ENCODE measurements around the gene LRRC8E. TPM values are rescaled to one million over a fixed set of nuclear protein-coding genes. Genes with fewer than 3 reads are reported as not detected.

The LRRC8E gene
- total RNA-seq, 1 donor from 2014 or later, result 6.6 TPM

GRCh38 chr19:7911508-7912143 lies 23.3 kb downstream of the LRRC8E start:
- H2AFZ ChIP-seq (ENCODE audit: low read depth, low read length), result no peak overlapping the region
- Mint-ChIP-seq H3K27me3 (ENCODE audit: low read depth, unreplicated experiment) (peaks cover 10% of the 10 kb centered on the region), H3K36me3 (ENCODE audit: low read depth, unreplicated experiment) (peaks cover 3% of the 10 kb centered on the region), H3K4me1 (ENCODE audit: low read depth, unreplicated experiment) (no peaks in the 10 kb centered on the region), H3K4me3 (ENCODE audit: unreplicated experiment) (no peak overlapping the region), H3K9me3 (ENCODE audit: unreplicated experiment) (no peaks in the 10 kb centered on the region), H3K27ac (ENCODE audit: unreplicated experiment) (no peak overlapping the region)
- H3K9me3 ChIP-seq (ENCODE audit: insufficient read depth, low read depth, low read length), result no peaks in the 10 kb centered on the region
- no peak overlapping the region for H3K4me2 ChIP-seq (ENCODE audit: low read length)
- H3K9ac ChIP-seq (ENCODE audit: low read length), result no peak overlapping the region
- TF ChIP-seq EZH2 (IDR thresholded peaks at IDR 0.05; ENCODE audit: insufficient read depth, low read length), result no peak
- no peak for TF ChIP-seq CTCF (IDR thresholded peaks at IDR 0.05; ENCODE audit: insufficient read depth, low read depth, low read length)
- H3K36me3 ChIP-seq (ENCODE audit: insufficient read depth, low read length), result no peaks in the 10 kb centered on the region
- peaks cover 35% of the 10 kb centered on the region for H4K20me1 ChIP-seq (ENCODE audit: insufficient read depth, low read length)
- H3K27ac ChIP-seq (ENCODE audit: low read depth, low read length), result no peak overlapping the region
- FAIRE-seq (no peak), DNase-seq (ENCODE audit: low read depth) (no peak)
- H3K79me2 ChIP-seq (ENCODE audit: insufficient read depth, low read length), result peaks cover 16% of the 10 kb centered on the region
- peaks cover 8% of the 10 kb centered on the region for H3K4me1 ChIP-seq (ENCODE audit: insufficient read depth, low read length)
- H3K4me3 ChIP-seq (ENCODE audit: insufficient read depth, low read depth, low read length), result no peak overlapping the region
- peaks cover 11% of the 10 kb centered on the region for H3K27me3 ChIP-seq (ENCODE audit: insufficient read depth, low read length)

GRCh38 chr19:7912144-7912696 lies 23.9 kb downstream of the LRRC8E start:
- Mint-ChIP-seq H3K27me3 (ENCODE audit: low read depth, unreplicated experiment) (peaks cover 13% of the 10 kb centered on the region), H3K36me3 (ENCODE audit: low read depth, unreplicated experiment) (peaks cover 3% of the 10 kb centered on the region), H3K9me3 (ENCODE audit: unreplicated experiment) (no peaks in the 10 kb centered on the region), H3K4me1 (ENCODE audit: low read depth, unreplicated experiment) (no peaks in the 10 kb centered on the region), H3K4me3 (ENCODE audit: unreplicated experiment) (no peak overlapping the region), H3K27ac (ENCODE audit: unreplicated experiment) (no peak overlapping the region)
- FAIRE-seq, result no peak
- no peak for DNase-seq (ENCODE audit: low read depth)
- H4K20me1 ChIP-seq (ENCODE audit: insufficient read depth, low read length), result peaks cover 32% of the 10 kb centered on the region
- no peak overlapping the region for H3K27ac ChIP-seq (ENCODE audit: low read depth, low read length)
- peaks cover 16% of the 10 kb centered on the region for H3K27me3 ChIP-seq (ENCODE audit: insufficient read depth, low read length)
- no peaks in the 10 kb centered on the region for H3K9me3 ChIP-seq (ENCODE audit: insufficient read depth, low read depth, low read length)
- peaks cover 13% of the 10 kb centered on the region for H3K79me2 ChIP-seq (ENCODE audit: insufficient read depth, low read length)
- no peak overlapping the region for H3K9ac ChIP-seq (ENCODE audit: low read length)
- H3K4me1 ChIP-seq (ENCODE audit: insufficient read depth, low read length), result peaks cover 12% of the 10 kb centered on the region
- H2AFZ ChIP-seq (ENCODE audit: low read depth, low read length), result no peak overlapping the region
- no peak overlapping the region for H3K4me2 ChIP-seq (ENCODE audit: low read length)
- H3K36me3 ChIP-seq (ENCODE audit: insufficient read depth, low read length), result no peaks in the 10 kb centered on the region
- H3K4me3 ChIP-seq (ENCODE audit: insufficient read depth, low read depth, low read length), result no peak overlapping the region
- no peak for TF ChIP-seq CTCF (IDR thresholded peaks at IDR 0.05; ENCODE audit: insufficient read depth, low read depth, low read length)
- TF ChIP-seq EZH2 (IDR thresholded peaks at IDR 0.05; ENCODE audit: insufficient read depth, low read length), result no peak

Measured in astrocyte (in vitro differentiated cells and primary cell).